ENCODE data around the gene RAB25. TPM values are rescaled to one million over a fixed set of nuclear protein-coding genes. Genes with fewer than 3 reads are reported as not detected.

Gene RAB25
- total and polyA plus RNA-seq, 2 experiments from 2014 or later: 2.4 to 3.1 TPM

DNA sequence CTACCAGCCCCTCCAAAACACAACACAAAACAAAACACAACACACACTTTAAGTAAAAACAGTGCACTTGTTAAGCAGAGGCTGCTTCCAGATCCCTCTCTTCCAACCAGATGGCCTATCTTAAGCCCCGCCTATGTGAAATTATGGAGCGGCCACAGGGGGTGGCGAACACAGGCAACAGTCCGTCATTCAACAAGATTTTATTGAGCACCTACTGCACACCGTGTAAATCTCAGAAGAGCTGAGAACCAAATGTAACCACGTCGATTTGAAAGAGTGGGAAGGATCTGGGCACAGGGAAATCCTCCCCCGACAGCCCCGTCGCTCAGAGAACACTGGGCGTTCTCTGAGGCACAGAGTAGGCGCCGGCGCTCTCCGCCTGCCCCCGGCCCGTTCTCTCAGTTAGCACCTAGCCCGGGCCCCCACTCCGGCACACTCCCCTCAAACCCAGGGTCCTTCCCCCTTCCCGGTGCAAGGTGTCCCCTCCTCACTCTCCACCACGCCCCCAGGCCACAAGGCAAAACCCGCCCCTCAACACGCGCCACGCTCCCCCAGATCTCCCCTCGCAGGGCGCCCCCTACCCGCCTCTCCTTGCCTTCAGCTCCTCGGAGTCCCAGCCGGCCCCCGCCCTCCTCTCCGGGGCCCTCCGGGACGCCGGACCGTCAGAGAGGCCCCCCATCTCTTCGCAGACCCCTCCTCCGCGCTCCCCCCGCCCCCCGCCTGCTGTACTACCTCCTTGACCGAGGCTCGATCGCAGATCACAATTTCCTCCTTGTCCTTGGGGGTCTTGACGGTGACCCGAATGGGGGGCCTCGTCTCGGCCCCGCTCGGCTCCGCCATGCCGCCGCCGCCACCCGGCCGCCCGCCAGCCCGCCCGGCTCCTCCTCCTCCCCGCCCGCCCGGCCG, 7.8 kb upstream of the RAB25 start:
- Histone ChIP-seq H3K36me3 (peaks cover 18% of the 10 kb centered on the region), H3K27ac (peak overlapping the region; percentile 95), H3K4me3 (peak overlapping the region; percentile 84), H3K27me3 (no peaks in the 10 kb centered on the region), H3K9me3 (ENCODE audit: low read depth) (no peaks in the 10 kb centered on the region), H3K4me1 (ENCODE audit: low read depth) (peaks cover 6% of the 10 kb centered on the region)
- TF ChIP-seq, protein P1, sequence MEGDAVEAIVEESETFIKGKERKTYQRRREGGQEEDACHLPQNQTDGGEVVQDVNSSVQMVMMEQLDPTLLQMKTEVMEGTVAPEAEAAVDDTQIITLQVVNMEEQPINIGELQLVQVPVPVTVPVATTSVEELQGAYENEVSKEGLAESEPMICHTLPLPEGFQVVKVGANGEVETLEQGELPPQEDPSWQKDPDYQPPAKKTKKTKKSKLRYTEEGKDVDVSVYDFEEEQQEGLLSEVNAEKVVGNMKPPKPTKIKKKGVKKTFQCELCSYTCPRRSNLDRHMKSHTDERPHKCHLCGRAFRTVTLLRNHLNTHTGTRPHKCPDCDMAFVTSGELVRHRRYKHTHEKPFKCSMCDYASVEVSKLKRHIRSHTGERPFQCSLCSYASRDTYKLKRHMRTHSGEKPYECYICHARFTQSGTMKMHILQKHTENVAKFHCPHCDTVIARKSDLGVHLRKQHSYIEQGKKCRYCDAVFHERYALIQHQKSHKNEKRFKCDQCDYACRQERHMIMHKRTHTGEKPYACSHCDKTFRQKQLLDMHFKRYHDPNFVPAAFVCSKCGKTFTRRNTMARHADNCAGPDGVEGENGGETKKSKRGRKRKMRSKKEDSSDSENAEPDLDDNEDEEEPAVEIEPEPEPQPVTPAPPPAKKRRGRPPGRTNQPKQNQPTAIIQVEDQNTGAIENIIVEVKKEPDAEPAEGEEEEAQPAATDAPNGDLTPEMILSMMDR (IDR thresholded peaks at IDR 0.05; ENCODE audit: low read depth, low read length): peak; percentile 31
- peak; percentile 71 to 84 for DNase-seq (ENCODE audit: low read depth in 1 of 2, low spot score in 1 of 2)

DNA sequence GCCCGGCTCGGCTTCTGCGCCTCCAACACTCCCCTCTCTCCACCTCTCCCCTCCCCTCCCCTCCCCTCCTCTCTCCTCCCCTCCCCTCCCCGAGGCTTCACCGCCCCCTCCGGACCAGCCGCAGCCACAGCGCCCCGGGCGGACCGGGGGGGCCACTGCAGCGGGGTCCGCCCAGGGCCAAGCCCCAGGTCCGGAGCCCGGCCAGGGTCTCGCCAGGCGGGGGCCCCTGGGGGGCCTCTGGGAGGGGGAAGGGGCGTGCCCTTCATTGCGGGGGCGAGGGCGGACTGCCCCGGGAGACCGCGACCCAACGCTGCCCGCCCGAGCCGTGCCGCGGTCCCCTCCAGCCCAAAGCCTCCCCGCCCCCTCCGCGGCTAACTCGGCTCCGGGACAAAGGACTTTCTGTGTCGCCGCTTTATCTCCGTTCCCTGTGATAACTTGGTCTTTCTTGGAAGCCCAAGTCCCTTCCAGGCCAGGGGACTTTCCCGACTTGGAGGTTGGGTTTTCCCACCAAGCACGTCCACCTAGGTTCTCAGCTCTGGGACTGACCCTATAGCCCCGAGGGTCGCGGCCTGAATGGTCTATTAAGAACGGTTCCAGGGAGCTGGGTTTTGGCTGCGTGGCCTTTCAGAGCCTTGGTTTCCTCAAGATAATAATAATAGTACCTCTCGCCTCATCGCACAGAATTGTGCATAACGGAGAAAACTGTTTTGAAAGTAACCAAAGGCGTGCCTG, 7.0 kb upstream of the RAB25 start, which contains the start of gene UBQLN4:
Gene UBQLN4, minus strand, starts transcription at position 31 of the 732 bp plus-strand sequence. CDS start 97 bp downstream, outside the sequence.
- peaks cover 10% of the 10 kb centered on the region for H3K36me3 ChIP-seq
- H3K4me3 ChIP-seq: peak within 1 kb of the TSS; percentile 84
- TF ChIP-seq, protein P1 (IDR thresholded peaks at IDR 0.05; ENCODE audit: low read depth, low read length): peak; percentile 44
- peak within 1 kb of the TSS; percentile 95 for H3K27ac ChIP-seq
- no peaks in the 10 kb centered on the region for H3K9me3 ChIP-seq (ENCODE audit: low read depth)
- no peaks in the 10 kb centered on the region for H3K27me3 ChIP-seq
- H3K4me1 ChIP-seq (ENCODE audit: low read depth): peaks cover 6% of the 10 kb centered on the region
- DNase-seq (ENCODE audit: low read depth in 1 of 2, low spot score in 1 of 2): peak; percentile 92 to 95

GRCh38 chr1:156054500-156055280, 6.3 kb upstream of the RAB25 start, which contains the start of gene LAMTOR2:
TSS of gene LAMTOR2 (plus strand) at chr1:156054782. CDS start at chr1:156054890, 108 bp downstream.
- Histone ChIP-seq H3K27ac (peak within 1 kb of the TSS; percentile 95), H3K27me3 (no peaks in the 10 kb centered on the region), H3K36me3 (peaks cover 6% of the 10 kb centered on the region), H3K4me1 (ENCODE audit: low read depth) (peaks cover 6% of the 10 kb centered on the region), H3K9me3 (ENCODE audit: low read depth) (no peaks in the 10 kb centered on the region), H3K4me3 (peak within 1 kb of the TSS; percentile 84)
- TF ChIP-seq, protein P1 (IDR thresholded peaks at IDR 0.05; ENCODE audit: low read depth, low read length): no peak
- peak; percentile 97 to 98 for DNase-seq (ENCODE audit: low read depth in 1 of 2, low spot score in 1 of 2)

DNA sequence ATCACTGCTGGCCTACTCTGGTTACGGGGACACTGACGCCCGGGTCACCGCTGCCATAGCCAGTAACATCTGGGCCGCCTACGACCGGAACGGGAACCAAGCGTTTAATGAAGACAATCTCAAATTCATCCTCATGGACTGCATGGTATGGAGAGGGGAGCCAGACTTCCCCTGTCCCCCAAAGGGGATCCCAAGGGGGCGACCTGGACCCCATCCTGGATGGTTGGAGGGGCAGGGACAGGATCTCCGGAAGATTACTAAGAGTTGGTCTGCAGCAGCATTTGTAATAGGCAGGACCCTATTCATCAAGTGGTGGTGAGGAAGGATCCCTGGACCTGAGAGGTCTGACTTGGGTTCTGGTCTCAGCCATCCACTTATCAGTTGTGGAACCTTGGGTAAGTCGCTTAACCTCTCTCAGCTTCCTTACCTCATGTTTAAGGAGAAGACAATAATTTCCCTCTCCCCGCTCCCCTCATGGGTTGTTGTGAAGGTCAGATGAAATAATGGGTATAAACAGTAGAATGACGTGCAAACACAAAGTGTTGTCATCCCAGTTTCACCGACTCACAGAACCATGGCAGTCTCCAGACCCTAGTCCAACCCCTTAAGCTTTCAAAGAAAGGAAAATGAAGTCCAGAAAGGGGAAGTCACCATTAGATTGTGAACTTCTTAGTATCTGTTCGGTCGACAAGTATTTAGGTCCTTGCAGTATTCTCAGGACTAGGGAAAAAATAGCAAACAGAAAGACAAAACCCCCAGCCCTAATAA, 5.5 kb upstream of the RAB25 start:
- DNase-seq (ENCODE audit: low read depth in 1 of 2, low spot score in 1 of 2): no peak
- Histone ChIP-seq H3K4me3 (peak overlapping the region; percentile 84), H3K36me3 (no peaks in the 10 kb centered on the region), H3K27ac (peak overlapping the region; percentile 16), H3K27me3 (no peaks in the 10 kb centered on the region), H3K9me3 (ENCODE audit: low read depth) (no peaks in the 10 kb centered on the region), H3K4me1 (ENCODE audit: low read depth) (peaks cover 6% of the 10 kb centered on the region)
- TF ChIP-seq, protein P1 (IDR thresholded peaks at IDR 0.05; ENCODE audit: low read depth, low read length): no peak

All from cardiac muscle cell (in vitro differentiated cells and primary cell).